ENCODE data around the gene CUL9.

- no peak for TF ChIP-seq CTCF (IDR thresholded peaks at IDR 0.05; ENCODE audit: insufficient read depth, low read length)
- no peak for TF ChIP-seq POLR2AphosphoS5 (IDR thresholded peaks at IDR 0.05; ENCODE audit: low read depth)
- no peak for TF ChIP-seq SPI1 (IDR thresholded peaks at IDR 0.05; ENCODE audit: borderline replicate concordance, low read depth)
These were observed 37.1 kb downstream of the CUL9 start for GRCh38 chr6:43219119-43219518.

Measured in HL-60 (cell line).